ENCODE results near the gene XPO5. TPM values are rescaled to one million over a fixed set of nuclear protein-coding genes. Genes with fewer than 3 reads are reported as not detected.

The XPO5 gene
- total and polyA plus RNA-seq, 2 of the 4 experiments (the other 2 are of a cell fraction), result 29.0 to 30.1 TPM

GRCh38 chr6:43544461-43544860 lies 31.4 kb downstream of the XPO5 start:
- Histone ChIP-seq H2AFZ (replicated peaks; ENCODE audit: low read length, poor library complexity) (no peak overlapping the region), H3K27ac (ENCODE audit: insufficient read depth, low read length) (no peak overlapping the region), H4K20me1 (ENCODE audit: insufficient read depth, low read length) (no peaks in the 10 kb centered on the region), H3K9ac (ENCODE audit: low read depth, low read length) (no peak overlapping the region), H3K4me2 (ENCODE audit: low read depth, low read length) (no peak overlapping the region), H3K79me1 (ENCODE audit: low read depth in 1 of 2, low read length in 2 of 2) (no peaks in the 10 kb centered on the region; a peak in 1 of 4 replicates), H4K5ac (ENCODE audit: low read depth, low read length) (no peak overlapping the region), H4K91ac (ENCODE audit: insufficient read depth, low read depth, low read length) (no peak overlapping the region), H3K14ac (replicated peaks; ENCODE audit: low read depth, low read length) (no peak overlapping the region), H3K18ac (ENCODE audit: low read depth, low read length) (no peak overlapping the region), H2BK120ac (ENCODE audit: low read depth, low read length) (no peak overlapping the region), H3K23ac (ENCODE audit: low read depth, low read length) (no peak overlapping the region), H3K4me1 (ENCODE audit: control insufficient read depth, insufficient read depth, low read length) (no peaks in the 10 kb centered on the region), H2BK5ac (ENCODE audit: low read depth, low read length, poor library complexity, severe bottlenecking) (no peak overlapping the region), H3K56ac (ENCODE audit: extremely low read depth, insufficient read depth, low read length) (no peak overlapping the region), H2AK9ac (replicated peaks; ENCODE audit: low read depth, low read length, poor library complexity) (no peak overlapping the region), H3K27me3 (ENCODE audit: control insufficient read depth, insufficient read depth, low read length) (no peaks in the 10 kb centered on the region), H4K8ac (ENCODE audit: low read depth in 2 of 2, low read length in 2 of 2) (no peak overlapping the region), H3K9me3 (ENCODE audit: control insufficient read depth, insufficient read depth, low read length) (no peaks in the 10 kb centered on the region), H3K9me1 (ENCODE audit: insufficient read depth, low read length) (no peaks in the 10 kb centered on the region), H3K4me3 (ENCODE audit: insufficient read depth, low read depth, low read length) (no peak overlapping the region), H2BK15ac (ENCODE audit: low read depth, low read length) (no peak overlapping the region), H2AK5ac (ENCODE audit: low read depth, low read length) (no peak overlapping the region), H2BK20ac (ENCODE audit: low read depth, low read length) (no peak overlapping the region), H3K4ac (ENCODE audit: low read depth, low read length) (no peak overlapping the region), H3K36me3 (ENCODE audit: control insufficient read depth, insufficient read depth, low read length) (peaks cover 41% of the 10 kb centered on the region)
- dilution Hi-C loops (cut with HindIII; ENCODE audit: low sequenced_read_pairs, unreplicated experiment), result no loop called here
- in situ Hi-C loops (cut with MboI; ENCODE audit: low sequenced_read_pairs), result no loop called here
- ChIA-PET POLR2A (ENCODE audit: unreplicated experiment) (no interaction called here), CTCF (no interaction called here)
- no peak for TF ChIP-seq MAZ (IDR thresholded peaks at IDR 0.05; ENCODE audit: borderline replicate concordance, low read depth, low read length)
- no peak for TF ChIP-seq CTCF (conservative IDR thresholded peaks at IDR 0.05; ENCODE audit: low read depth, low read length)
- TF ChIP-seq CEBPB (IDR thresholded peaks at IDR 0.05; ENCODE audit: low read depth, low read length), result no peak
- no peak for TF ChIP-seq CHD1 (IDR thresholded peaks at IDR 0.05; ENCODE audit: low read depth, low read length)
- no peak for TF ChIP-seq NFE2L2 (IDR thresholded peaks at IDR 0.05; ENCODE audit: low read depth, low read length)
- TF ChIP-seq MAFK (IDR thresholded peaks at IDR 0.05; ENCODE audit: low read depth, low read length), result no peak
- no peak for TF ChIP-seq RAD21 (IDR thresholded peaks at IDR 0.05; ENCODE audit: low read length)
- TF ChIP-seq ELK1 (IDR thresholded peaks at IDR 0.05; ENCODE audit: borderline replicate concordance, low read depth, low read length), result no peak
- TF ChIP-seq BHLHE40 (IDR thresholded peaks at IDR 0.05; ENCODE audit: low read depth, low read length), result no peak
- no peak for TF ChIP-seq RCOR1 (IDR thresholded peaks at IDR 0.05; ENCODE audit: insufficient replicate concordance, low read length)
- no peak for TF ChIP-seq USF2 (IDR thresholded peaks at IDR 0.05; ENCODE audit: low read depth, low read length)
- TF ChIP-seq FOS (IDR thresholded peaks at IDR 0.05; ENCODE audit: low read depth, low read length), result no peak
- TF ChIP-seq MXI1 (IDR thresholded peaks at IDR 0.05; ENCODE audit: borderline replicate concordance, low read depth, low read length), result no peak
- TF ChIP-seq SMC3 (IDR thresholded peaks at IDR 0.05; ENCODE audit: low read depth, low read length), result no peak
- no peak for ATAC-seq (ENCODE audit: low read depth)
- no peak for DNase-seq
- no TSS peak for BruUV-seq (replicated peaks)
- intact Hi-C loops (cut with micrococcal nuclease), result no loop called here
- WGBS, 2 experiments (ENCODE audit: extremely low coverage in 2 of 2, insufficient read length in 1 of 2), result no CpG with 5 or more reads among the region's 4 CpGs
